ENCODE measurements around the gene SLC35E2B. TPM values are rescaled to one million over a fixed set of nuclear protein-coding genes. Genes with fewer than 3 reads are reported as not detected.
"Not testable (repeated sequence)": the region's sequence is repeated elsewhere in the genome, so short reads cannot be mapped to it uniquely, and the experiment has no call there.

SLC35E2B gene
- total RNA-seq, 1 donor from 2014 or later, result 25.2 TPM

GRCh38 chr1:1672181-1672965, 20.2 kb downstream of the SLC35E2B start:
- DNase-seq, result no peak

DNA sequence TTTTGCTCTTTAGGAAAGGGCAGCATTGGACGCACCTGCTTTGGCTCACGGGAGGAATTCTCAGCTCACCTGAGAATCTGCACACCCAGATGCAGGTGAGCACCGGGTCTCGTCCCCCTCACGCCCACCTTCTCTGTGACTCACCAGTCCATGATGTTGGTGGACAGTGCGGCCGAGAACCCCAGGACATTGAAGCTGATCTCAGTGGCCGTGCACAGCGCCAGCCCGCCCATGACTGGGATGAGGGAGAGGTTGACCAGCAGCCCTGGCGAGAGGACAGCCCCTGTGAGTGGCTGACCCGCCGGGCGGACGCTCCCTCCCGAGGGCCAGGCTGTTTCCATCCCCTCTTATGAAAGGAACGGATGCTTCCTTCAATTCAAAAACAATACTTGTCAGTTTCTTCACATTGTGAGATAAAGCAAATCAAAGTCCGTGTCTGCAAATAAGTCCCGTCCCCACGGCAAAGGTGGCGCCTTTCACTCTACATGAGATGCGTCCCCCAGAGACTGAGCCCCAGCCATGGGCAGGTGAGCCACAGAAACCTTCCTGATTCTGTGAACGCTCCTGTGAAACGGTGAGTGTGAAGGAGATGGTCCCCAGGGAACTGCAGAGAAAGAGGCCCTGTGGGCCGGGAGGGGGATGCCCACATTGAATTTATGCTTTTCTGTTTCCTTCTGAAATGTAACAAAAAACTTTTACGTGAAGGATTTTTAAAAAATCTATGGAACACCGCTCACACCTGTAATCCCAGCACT, 21.1 kb downstream of the SLC35E2B start:
- no peak for DNase-seq

GRCh38 chr1:1670866-1671265, 21.7 kb downstream of the SLC35E2B start:
- DNase-seq, result no peak

DNA sequence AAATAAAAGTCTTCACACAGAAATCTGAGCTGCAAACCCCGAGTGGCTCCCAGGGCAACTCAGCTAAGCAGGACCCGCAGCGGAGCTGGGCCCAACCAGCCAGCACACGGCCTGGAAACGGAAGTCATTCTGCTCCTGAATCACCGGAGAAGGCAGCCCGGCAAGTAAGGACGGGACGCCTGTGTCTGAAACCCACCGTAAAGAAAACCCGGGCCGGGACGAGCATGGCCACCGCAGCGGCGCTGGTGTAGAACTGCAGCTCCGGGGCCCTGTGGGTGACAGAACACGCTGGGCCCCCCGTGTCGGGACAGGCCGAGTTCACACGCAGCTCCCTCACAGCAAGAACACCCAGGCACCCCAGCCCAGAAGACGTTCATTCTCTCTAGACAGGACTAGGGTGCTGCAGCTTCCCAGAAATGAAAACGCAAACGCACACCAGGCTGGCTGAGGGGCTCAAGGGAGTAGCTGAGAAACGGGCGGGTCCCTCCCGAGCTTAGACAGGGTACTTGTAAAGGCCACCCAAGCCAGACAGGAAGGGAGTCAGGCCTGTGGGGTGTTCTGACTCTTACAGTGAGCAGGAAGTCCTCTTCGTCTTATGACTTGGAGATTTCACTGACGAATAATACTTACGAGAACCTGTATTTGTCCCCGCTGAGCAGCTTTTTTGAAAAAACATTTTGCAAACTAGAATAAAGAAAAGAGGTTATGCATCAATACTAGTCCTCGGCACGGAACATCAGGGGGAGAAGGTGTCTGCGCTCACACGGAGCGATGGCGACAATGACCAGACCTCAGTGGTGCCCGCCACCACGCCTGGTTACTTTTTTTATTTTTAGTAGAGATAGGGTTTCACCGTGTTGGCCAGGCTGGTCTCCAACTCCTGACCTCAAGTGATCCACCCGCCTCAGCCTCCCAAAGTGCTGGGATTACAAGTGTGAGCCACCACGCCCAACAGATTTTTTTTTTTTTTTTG, 22.8 kb downstream of the SLC35E2B start:
- DNase-seq, result peak; percentile 45

DNA sequence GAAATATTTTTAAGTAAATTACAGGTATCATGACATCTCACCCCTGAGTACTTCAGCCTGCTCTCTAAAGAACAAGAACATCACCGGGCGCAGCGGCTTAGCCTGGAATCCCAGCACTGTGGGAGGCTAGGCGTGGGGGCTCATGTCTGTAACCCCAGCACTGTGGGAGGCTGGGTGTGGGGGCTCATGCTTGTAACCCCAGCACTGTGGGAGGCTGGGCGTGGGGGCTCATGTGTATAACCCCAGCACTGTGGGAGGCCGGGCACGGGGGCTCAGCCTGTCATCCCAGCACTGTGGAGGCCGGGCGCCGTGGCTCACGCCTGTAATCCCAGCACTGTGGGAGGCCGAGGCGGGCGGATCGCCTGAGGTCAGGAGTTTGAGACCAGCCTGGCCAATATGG, 26.1 kb downstream of the SLC35E2B start:
- no peak for DNase-seq

- peak; percentile 34 for DNase-seq
Observed at GRCh38 chr1:1665815-1666251, 26.8 kb downstream of the SLC35E2B start.

- DNase-seq, result no peak
Observed at GRCh38 chr1:1664941-1665814, 27.4 kb downstream of the SLC35E2B start.

DNA sequence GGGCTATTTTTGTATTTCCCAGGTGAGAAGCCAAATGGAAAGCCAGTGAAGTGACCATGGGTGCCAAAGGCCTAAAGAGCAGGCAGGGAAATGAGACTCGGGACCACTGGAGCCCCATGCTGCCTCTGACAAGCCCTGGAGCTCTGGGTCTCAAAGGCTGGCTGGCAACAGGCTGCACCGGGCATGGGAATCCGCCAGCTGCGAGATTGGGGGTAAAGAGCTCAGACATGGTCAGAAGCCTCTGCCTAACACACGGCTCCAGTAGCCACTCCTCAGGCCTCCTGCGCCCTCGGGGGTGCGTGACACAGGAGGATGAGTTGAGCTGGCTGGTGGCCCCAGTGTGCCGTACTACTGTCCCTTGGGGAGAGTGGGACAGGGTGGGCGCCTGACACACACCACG, 28.3 kb downstream of the SLC35E2B start:
- not testable (repeated sequence) for DNase-seq

- not testable (repeated sequence) for DNase-seq
Observed at GRCh38 chr1:1662830-1663560, 29.6 kb downstream of the SLC35E2B start.

DNA sequence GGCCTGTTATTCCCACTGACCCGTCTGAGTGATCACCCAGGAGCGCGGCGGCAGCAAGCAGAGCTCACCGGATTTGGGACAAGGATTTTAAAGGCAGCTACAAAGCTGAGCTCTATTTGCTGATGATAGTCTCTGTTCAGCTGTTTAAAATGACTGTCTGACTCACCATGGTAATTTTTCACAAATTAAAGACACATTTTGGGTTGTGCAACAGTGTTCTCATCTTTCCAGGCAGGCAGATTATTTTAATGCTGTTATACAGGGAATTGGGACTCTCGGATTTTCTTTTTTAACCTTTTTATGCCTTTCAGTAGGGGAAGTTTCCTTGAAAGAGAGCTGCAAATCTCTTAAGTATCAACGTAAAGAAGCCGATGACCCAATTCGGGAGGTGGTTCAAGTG, 30.2 kb downstream of the SLC35E2B start:
- not testable (repeated sequence) for DNase-seq

DNA sequence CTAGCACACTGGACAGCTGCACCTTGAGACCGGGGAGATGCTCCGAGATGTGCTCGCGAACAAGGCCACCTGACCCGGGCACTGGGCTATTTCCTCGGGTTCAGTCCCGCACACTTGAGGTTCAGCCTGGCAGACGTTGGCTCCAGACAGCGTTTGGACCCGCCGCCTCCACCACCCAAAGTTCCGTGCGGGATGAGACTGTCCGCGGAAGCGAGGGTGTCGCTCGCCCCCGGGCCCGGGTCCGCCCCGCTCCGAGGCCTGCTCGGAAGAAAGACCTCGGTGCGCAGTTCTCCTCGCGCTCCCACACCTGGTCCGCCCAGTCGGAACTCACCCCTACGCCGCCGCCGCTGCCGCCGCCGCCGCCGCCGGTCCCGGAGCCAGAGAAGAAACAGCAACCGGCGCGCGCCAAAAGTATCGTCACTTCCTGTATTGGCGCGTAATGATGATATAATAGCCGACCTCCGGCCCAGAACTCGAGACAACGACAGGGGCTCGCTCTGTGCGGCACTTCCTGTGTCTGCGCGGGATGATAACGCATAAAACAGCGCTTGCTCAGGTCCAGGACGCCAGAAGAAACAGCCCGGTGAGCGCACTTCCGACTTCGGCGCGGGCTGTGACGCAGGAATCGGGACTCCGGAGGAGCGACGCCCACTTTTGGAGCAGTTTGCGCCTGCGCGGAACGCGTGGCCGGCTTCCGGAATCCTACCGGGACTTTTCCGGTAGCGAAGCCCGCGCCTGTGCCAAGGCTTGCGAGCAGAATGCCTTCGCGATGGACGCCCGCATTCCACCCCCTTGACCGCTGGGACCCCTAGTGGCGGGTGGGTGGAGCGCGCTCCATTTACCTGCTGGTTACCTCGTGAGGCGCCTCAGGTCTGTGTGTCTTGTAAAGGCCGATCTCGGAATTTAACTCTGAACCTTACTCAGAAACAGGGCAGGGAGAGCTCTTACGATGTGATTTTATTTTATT, 33.7 kb downstream of the SLC35E2B start, which contains the start of gene CDK11B:
Gene CDK11B (minus strand): TSS at position 422 of the 967 bp plus-strand sequence. CDS start 1,519 bp downstream, outside the sequence.
- DNase-seq, result peak; percentile 98

DNA sequence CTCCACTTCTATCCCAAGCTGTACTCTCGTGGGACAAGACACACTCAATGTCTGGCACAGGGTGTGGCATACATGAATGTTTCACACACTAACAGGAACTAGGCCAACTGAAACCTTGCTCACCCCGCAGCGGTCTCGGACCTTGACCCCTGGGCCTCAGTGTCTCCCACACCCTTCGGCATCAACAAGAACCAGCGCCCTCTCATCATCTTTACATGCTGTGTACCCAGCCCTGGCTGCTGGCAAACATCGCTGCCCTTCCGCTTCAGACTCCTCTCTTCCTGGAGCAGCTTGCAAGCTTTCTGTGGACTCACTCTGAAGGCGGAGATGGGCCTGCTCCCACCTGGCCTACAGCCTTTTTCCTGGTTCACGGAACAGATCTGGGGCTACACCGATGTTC, 44.3 kb downstream of the SLC35E2B start:
- DNase-seq, result not testable (repeated sequence)

DNA sequence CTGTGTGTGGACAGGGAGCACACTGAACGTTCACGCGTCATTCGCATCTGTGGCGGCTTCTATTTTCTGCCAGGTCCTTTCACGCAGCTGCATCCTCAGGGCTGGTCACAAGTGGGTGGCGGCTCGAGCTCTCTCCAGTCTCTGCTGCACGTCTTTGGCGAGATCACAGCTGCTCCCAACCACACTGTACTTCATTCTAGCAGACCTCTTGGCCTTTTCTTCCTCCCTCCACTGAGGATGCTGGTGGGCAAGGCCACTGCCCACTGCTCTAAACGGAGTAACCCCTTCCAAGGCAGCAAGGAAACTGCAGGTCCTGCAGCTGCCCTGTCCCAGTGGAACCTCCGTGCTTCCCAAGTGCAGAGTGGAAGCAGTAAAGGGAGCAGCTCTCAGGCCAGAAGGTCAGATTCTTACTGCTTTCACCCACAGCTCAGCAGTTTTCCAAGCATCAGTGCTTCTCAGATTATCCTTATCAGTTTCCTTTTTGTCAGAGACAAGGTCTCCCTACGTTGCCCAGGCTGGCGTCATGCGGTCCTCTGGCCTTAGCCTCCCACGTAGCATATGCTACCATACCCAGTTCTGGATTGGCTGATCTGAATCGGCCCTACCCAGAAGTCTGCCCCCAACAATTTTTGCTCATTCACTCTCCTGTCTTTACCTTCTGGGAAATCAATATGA, 44.9 kb downstream of the SLC35E2B start:
- DNase-seq, result not testable (repeated sequence)

GRCh38 chr1:1646326-1646725, 46.3 kb downstream of the SLC35E2B start:
- peak; percentile 65 for DNase-seq

DNA sequence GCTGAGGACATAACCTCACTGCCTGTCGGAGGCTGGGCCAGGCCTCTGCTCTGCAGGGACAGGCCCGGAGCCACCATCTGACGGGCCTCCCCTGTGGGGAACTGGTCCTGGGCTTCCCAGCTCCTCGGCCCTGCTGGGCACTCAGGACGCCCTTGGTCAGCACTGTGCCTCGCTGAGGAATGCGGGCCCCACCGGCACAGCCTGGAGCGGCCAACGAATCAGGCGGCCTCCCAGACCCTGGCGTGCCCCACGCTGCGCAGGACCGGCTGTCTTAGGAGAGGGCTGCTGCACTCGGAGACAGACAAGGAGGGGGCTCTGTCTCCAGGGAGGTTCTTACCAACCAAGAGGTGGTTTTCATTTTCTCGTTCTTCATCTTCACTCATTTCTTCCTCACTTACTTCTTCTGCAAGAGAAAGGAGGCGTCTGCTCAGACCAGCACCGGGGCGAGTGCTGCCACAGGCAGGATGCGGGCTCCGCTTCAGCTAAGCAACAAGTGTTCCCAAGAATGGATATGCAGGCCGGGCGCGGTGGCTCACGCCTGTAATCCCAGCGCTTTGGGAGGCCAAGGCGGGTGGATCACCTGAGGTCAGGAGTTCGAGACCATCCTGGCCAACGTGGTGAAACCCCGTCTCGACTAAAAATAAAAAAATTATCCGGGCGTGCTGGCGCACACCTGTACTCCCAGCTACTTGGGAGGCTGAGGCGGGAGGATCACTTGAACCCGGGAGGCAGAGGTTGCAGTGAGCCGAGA, 51.7 kb downstream of the SLC35E2B start:
- DNase-seq, result not testable (repeated sequence)

DNA sequence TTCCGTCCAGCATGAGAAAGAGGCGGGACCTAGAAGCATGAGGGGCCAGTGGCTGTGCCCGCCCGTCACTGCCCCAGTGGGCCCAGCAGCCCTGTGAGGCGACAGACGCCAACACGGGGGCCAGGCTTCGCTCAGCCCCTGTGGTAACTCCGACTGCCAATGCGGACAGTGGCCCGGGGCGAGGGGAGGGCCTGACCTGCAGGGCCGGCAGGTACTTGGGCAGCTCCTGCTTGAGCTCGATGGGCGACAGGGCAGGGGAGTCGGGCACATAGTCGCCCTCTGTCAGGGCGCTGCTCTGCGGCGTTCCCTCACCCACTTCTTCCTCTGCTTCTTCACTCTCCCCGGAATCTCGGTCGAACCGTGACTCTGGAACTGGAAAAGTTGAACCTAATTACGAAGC, 52.5 kb downstream of the SLC35E2B start:
- DNase-seq, result not testable (repeated sequence)

- DNase-seq, result not testable (repeated sequence)
Observed at GRCh38 chr1:1639368-1639767, 53.2 kb downstream of the SLC35E2B start.

- not testable (repeated sequence) for DNase-seq
Observed at GRCh38 chr1:1638528-1638927, 54.1 kb downstream of the SLC35E2B start.
